SU-DHL-6 (cell line): ENCODE measurements around the gene RPP25L.

ENCODE experiments used
- H2AFZ ChIP-seq: fragments of 200-600 bp; sonication (generic); 2 replicates; pipeline ENCODE4 v1.6.1; 2014; ENCODE audit warnings: low read depth, mild to moderate bottlenecking, moderate library complexity, mixed read lengths, antibody characterized with exemption, low read length; ENCODE audit not compliant: severe bottlenecking
- H3F3A ChIP-seq: fragments of 200-600 bp; shearing (Covaris generic); 2 replicates; pipeline ENCODE4 v1.6.0; 2016; ENCODE audit warnings: antibody characterized with exemption, mild to moderate bottlenecking; ENCODE audit not compliant: insufficient read depth
- H3K27ac ChIP-seq: fragments of 200-600 bp; sonication (generic); 2 replicates; pipeline ENCODE4 v1.5.1; 2016; ENCODE audit warnings: low read depth, mild to moderate bottlenecking, low read length, moderate library complexity, mixed read lengths
- H3K27me3 ChIP-seq: fragments of 200-600 bp; sonication (generic), shearing (Covaris generic); 2 replicates; pipeline ENCODE4 v1.6.0; 2014; ENCODE audit warnings: mild to moderate bottlenecking, low read length
- H3K36me3 ChIP-seq: fragments of 200-600 bp; sonication (generic); 2 replicates; pipeline ENCODE4 v1.6.1; 2014; ENCODE audit warnings: mild to moderate bottlenecking, low read length, mixed read lengths
- H3K4me2 ChIP-seq: fragments of 300-600, 200-600 bp; shearing (Covaris generic), sonication (generic); 2 replicates; pipeline ENCODE4 v1.6.0; 2014; ENCODE audit warnings: low read length, low read depth, mild to moderate bottlenecking; ENCODE audit not compliant: poor library complexity, severe bottlenecking
- H3K4me3 ChIP-seq: fragments of 200-600 bp; sonication (generic); 2 replicates; pipeline ENCODE4 v1.5.1; 2014; ENCODE audit warnings: antibody characterized with exemption, low read length, mild to moderate bottlenecking, mixed read lengths; ENCODE audit not compliant: insufficient read depth, poor library complexity, severe bottlenecking
- H3K79me2 ChIP-seq: fragments of 200-600 bp; sonication (generic); 2 replicates; pipeline ENCODE4 v1.6.1; 2014; ENCODE audit warnings: mild to moderate bottlenecking, low read length, moderate library complexity; ENCODE audit not compliant: insufficient read depth
- H3K9ac ChIP-seq: fragments of 200-600 bp; sonication (generic); 2 replicates; pipeline ENCODE4 v1.7.0; 2014; ENCODE audit warnings: mild to moderate bottlenecking, low read length
- H3K9me2 ChIP-seq: fragments of 200-600 bp; sonication (generic); replicated peaks from 2 replicates; pipeline ENCODE4 v1.6.1; 2014; ENCODE audit warnings: low read length; ENCODE audit not compliant: insufficient read depth
- H3K9me3 ChIP-seq: fragments of 200-600 bp; sonication (generic); 2 replicates; pipeline ENCODE4 v1.6.1; 2014; ENCODE audit warnings: low read length, mixed read lengths; ENCODE audit not compliant: insufficient read depth
- H4K20me1 ChIP-seq: fragments of 200-600 bp; sonication (generic); 2 replicates; pipeline ENCODE4 v1.6.1; 2014; ENCODE audit warnings: low read depth, mild to moderate bottlenecking, antibody characterized with exemption, low read length, moderate library complexity, mixed read lengths
- CTCF ChIP-seq: fragments of 200-600 bp; sonication (generic); IDR thresholded peaks from one replicate; pipeline ENCODE4 v1.5.1; 2017; ENCODE audit warnings: antibody characterized with exemption, mild to moderate bottlenecking, low read length, moderate library complexity; ENCODE audit not compliant: insufficient read depth, poor library complexity, severe bottlenecking
- EZH2phosphoT487 ChIP-seq: fragments of 200-600 bp; sonication (generic), shearing (Covaris generic); conservative IDR thresholded peaks from 2 replicates; pipeline ENCODE4 v1.6.1; 2018; ENCODE audit warnings: mild to moderate bottlenecking, antibody characterized with exemption, low read length, moderate library complexity, mixed read lengths

Gene RPP25L

GRCh38 chr9:34603610-34604231 is 8.2 kb downstream of the RPP25L start:
- H3K27ac ChIP-seq, result no peak overlapping the region
- no peak overlapping the region for H2AFZ ChIP-seq
- no peak overlapping the region for H3K4me2 ChIP-seq
- no peaks in the 10 kb centered on the region for H3K79me2 ChIP-seq
- no peaks in the 10 kb centered on the region for H3K36me3 ChIP-seq
- no peaks in the 10 kb centered on the region for H3K27me3 ChIP-seq
- no peaks in the 10 kb centered on the region for H3K9me3 ChIP-seq
- H3K9me2 ChIP-seq, result no peaks in the 10 kb centered on the region
- TF ChIP-seq CTCF, result peak; percentile 97
- no peak for TF ChIP-seq EZH2phosphoT487
- H3F3A ChIP-seq, result no peaks in the 10 kb centered on the region
- H3K9ac ChIP-seq, result no peak overlapping the region
- no peaks in the 10 kb centered on the region for H4K20me1 ChIP-seq
- no peak overlapping the region for H3K4me3 ChIP-seq

- H3K27me3 ChIP-seq, result no peaks in the 10 kb centered on the region
- H3K27ac ChIP-seq, result no peak overlapping the region
- no peaks in the 10 kb centered on the region for H3K9me2 ChIP-seq
- no peaks in the 10 kb centered on the region for H3K9me3 ChIP-seq
- no peak for TF ChIP-seq CTCF
- TF ChIP-seq EZH2phosphoT487, result no peak
- H3F3A ChIP-seq, result no peaks in the 10 kb centered on the region
- no peaks in the 10 kb centered on the region for H3K79me2 ChIP-seq
- no peaks in the 10 kb centered on the region for H4K20me1 ChIP-seq
- no peak overlapping the region for H3K9ac ChIP-seq
- H2AFZ ChIP-seq, result no peak overlapping the region
- no peak overlapping the region for H3K4me2 ChIP-seq
- H3K36me3 ChIP-seq, result no peaks in the 10 kb centered on the region
- H3K4me3 ChIP-seq, result no peak overlapping the region
These were observed 9.8 kb downstream of the RPP25L start for GRCh38 chr9:34601937-34602573.

- H3K9ac ChIP-seq, result no peak overlapping the region
- H3K27me3 ChIP-seq, result no peaks in the 10 kb centered on the region
- H3F3A ChIP-seq, result no peaks in the 10 kb centered on the region
- H2AFZ ChIP-seq, result no peak overlapping the region
- H3K9me2 ChIP-seq, result no peaks in the 10 kb centered on the region
- H3K9me3 ChIP-seq, result no peaks in the 10 kb centered on the region
- no peaks in the 10 kb centered on the region for H3K79me2 ChIP-seq
- H3K4me3 ChIP-seq, result no peak overlapping the region
- TF ChIP-seq CTCF, result no peak
- no peaks in the 10 kb centered on the region for H4K20me1 ChIP-seq
- no peak overlapping the region for H3K4me2 ChIP-seq
- no peak overlapping the region for H3K27ac ChIP-seq
- no peaks in the 10 kb centered on the region for H3K36me3 ChIP-seq
These were observed 11.0 kb downstream of the RPP25L start for GRCh38 chr9:34600908-34601307.
